ENCODE data around the gene EFNA1. TPM values are rescaled to one million over a fixed set of nuclear protein-coding genes. Genes with fewer than 3 reads are reported as not detected.

EFNA1 gene
- total and polyA plus RNA-seq, 2 of the 13 experiments (the other 11 are each of a cell fraction or from before 2014, with no cell fraction given), result 81.8 to 874 TPM

- TF ChIP-seq CHD2 (IDR thresholded peaks at IDR 0.05; ENCODE audit: low read depth, low read length) (no peak), MBD4 (IDR thresholded peaks at IDR 0.05; ENCODE audit: borderline replicate concordance, low read length) (no peak), E2F1 (CRISPR knock-in tag; IDR thresholded peaks at IDR 0.05) (peak; percentile 44), ELK4 (CRISPR knock-in tag; IDR thresholded peaks at IDR 0.05; ENCODE audit: borderline replicate concordance) (no peak), ZC3H13 (CRISPR knock-in tag; IDR thresholded peaks at IDR 0.05) (peak; percentile 89), NAIF1 (CRISPR knock-in tag; IDR thresholded peaks at IDR 0.05; ENCODE audit: borderline replicate concordance) (peak; percentile 94), PLSCR1 (CRISPR knock-in tag; IDR thresholded peaks at IDR 0.05; ENCODE audit: borderline replicate concordance) (peak; percentile 66; the same call in 1 of the 2 replicates), ATF2 (CRISPR knock-in tag; IDR thresholded peaks at IDR 0.05) (peak; percentile 82), PCBP1 (IDR thresholded peaks at IDR 0.05; ENCODE audit: borderline replicate concordance, low read depth, low read length) (0 out of 2 replicates have a peak, but pooled peaks have one; percentile 60), DMTF1 (CRISPR knock-in tag; IDR thresholded peaks at IDR 0.05) (no peak), ZNF138 (CRISPR knock-in tag; IDR thresholded peaks at IDR 0.05; ENCODE audit: low read depth) (peak; percentile 93; the same call in 1 of the 2 replicates), HNRNPH1 (optimal IDR thresholded peaks at IDR 0.05; ENCODE audit: low read depth, low read length) (no peak), NCOR1 (IDR thresholded peaks at IDR 0.05; ENCODE audit: borderline replicate concordance, low read length) (peak; percentile 76; the same call in 1 of the 2 replicates), ISX (CRISPR knock-in tag; conservative IDR thresholded peaks at IDR 0.05) (no peak), ZMAT3 (CRISPR knock-in tag; conservative IDR thresholded peaks at IDR 0.05) (peak; percentile 94), ZNF343 (CRISPR knock-in tag; IDR thresholded peaks at IDR 0.05) (peak; percentile 89), NR1H2 (CRISPR knock-in tag; IDR thresholded peaks at IDR 0.05; ENCODE audit: borderline replicate concordance, low read depth) (no peak), ZBTB4 (CRISPR knock-in tag; IDR thresholded peaks at IDR 0.05; ENCODE audit: borderline replicate concordance) (no peak), MBNL3 (CRISPR knock-in tag; conservative IDR thresholded peaks at IDR 0.05) (no peak)
These were observed 1.6 kb upstream of the EFNA1 start (continued) for GRCh38 chr1:155125946-155126555.

All from HepG2 (cell line).